HepG2 (cell line): ENCODE results near the gene ING5. TPM values are rescaled to one million over a fixed set of nuclear protein-coding genes. Genes with fewer than 3 reads are reported as not detected.

Source experiments
- ATAC-seq: fragments of 200-7000 bp; cut with Tn5 transposase; 3 replicates; pipeline ENCODE4 v1.9.1; 2020; ENCODE audit warnings: mild to moderate bottlenecking, moderate library complexity
- BruUV-seq: library from RNA; stranded (reverse); fragments of 400-500 nt; replicated peaks from 2 replicates; lab custom pipeline; 2021; lab: Mats Ljungman, UMichigan
- CTCF ChIA-PET: fragments of 300-600 bp; formaldehyde crosslinking; extraction: SDS; loops from one replicate; lab custom pipeline; 2021; ENCODE audit warnings: low total read pairs, inconsistent platforms, low intra/inter-chr PET ratio; lab: Yijun Ruan, JAX
- POLR2A ChIA-PET: fragments of 350-600 bp; sonication (Branson Sonifier 250); formaldehyde crosslinking; loops from one replicate; lab custom pipeline; 2020; ENCODE audit warnings: antibody characterized with exemption, inconsistent platforms; lab: Yijun Ruan, JAX
- DNase-seq: peaks from one replicate; pipeline ENCODE4 v3.0.0-alpha.2; 2015; ENCODE audit warnings: low spot score
- FAIRE-seq: peaks from 3 replicates; lab custom pipeline; 2011; peaks lifted over from hg19 to GRCh38; lab: Jason Lieb, UNC
- H2AFZ ChIP-seq: one replicate; pipeline ENCODE4 v1.6.1; 2011; ENCODE audit warnings: low read length, inconsistent platforms
- H3K27ac ChIP-seq: fragments of 300-600 bp; 3 replicates; pipeline ENCODE4 v1.8.0; 2011; ENCODE audit warnings: mixed run types, mild to moderate bottlenecking, mixed read lengths, low read length, inconsistent platforms; ENCODE audit not compliant: insufficient read depth; ENCODE audit errors: extremely low read length
- H3K27me3 ChIP-seq, 2 experiments: fragments of 200-600 bp in 1 of 2; 2 replicates in 1 of 2; 3 replicates in 1 of 2; pipeline versions ENCODE4 v1.6.0 to v1.8.0; 2011; ENCODE audit warnings: low read length in 2 of 2, mild to moderate bottlenecking in 2 of 2, moderate library complexity in 2 of 2, inconsistent platforms in 1 of 2; ENCODE audit not compliant: insufficient read depth in 2 of 2, control insufficient read depth in 1 of 2
- H3K36me3 ChIP-seq, 2 experiments: fragments of 200-600 bp in 1 of 2; replicated peaks in 1 of 2; 2 replicates in 1 of 2; 3 replicates in 1 of 2; pipeline versions ENCODE4 v1.5.1 to v1.8.0; 2011; ENCODE audit warnings: low read length in 2 of 2, inconsistent platforms in 1 of 2; ENCODE audit not compliant: insufficient read depth in 2 of 2, control insufficient read depth in 1 of 2
- H3K4me1 ChIP-seq: 2 replicates; pipeline ENCODE4 v1.5.1; 2012; ENCODE audit warnings: low read length, inconsistent platforms; ENCODE audit not compliant: insufficient read depth
- H3K4me2 ChIP-seq: 2 replicates; pipeline ENCODE4 v1.6.0; 2011; ENCODE audit warnings: low read depth, low read length, inconsistent platforms
- H3K4me3 ChIP-seq, 3 experiments: fragments of 200-600 bp in 1 of 3; sonication (generic), shearing (Covaris generic) in 1 of 3; replicated peaks in 1 of 3; 2 replicates each; pipeline ENCODE4 v1.5.1; 2011 to 2016; ENCODE audit warnings: low read length in 3 of 3, inconsistent platforms in 2 of 3, low read depth in 2 of 3, mild to moderate bottlenecking in 2 of 3, control low read depth in 1 of 3, mixed read lengths in 1 of 3; ENCODE audit not compliant: insufficient read depth in 1 of 3
- H3K79me2 ChIP-seq: one replicate; pipeline ENCODE4 v1.6.1; 2011; ENCODE audit warnings: low read length, inconsistent platforms; ENCODE audit not compliant: insufficient read depth
- H3K9ac ChIP-seq: 2 replicates; pipeline ENCODE4 v1.6.0; 2011; ENCODE audit warnings: mild to moderate bottlenecking, low read depth, low read length, inconsistent platforms; ENCODE audit not compliant: insufficient read depth
- H3K9me3 ChIP-seq: 2 replicates; pipeline ENCODE4 v1.5.1; 2012; ENCODE audit warnings: mild to moderate bottlenecking, low read length
- H4K20me1 ChIP-seq: 2 replicates; pipeline ENCODE4 v1.6.0; 2011; ENCODE audit warnings: inconsistent platforms, mild to moderate bottlenecking, low read length, moderate library complexity; ENCODE audit not compliant: insufficient read depth
- AGO1 ChIP-seq: fragments of 200-400 bp; formaldehyde crosslinking; IDR thresholded peaks from 2 replicates; pipeline ENCODE4 v1.6.1; 2017; ENCODE audit warnings: mild to moderate bottlenecking, low read depth, low read length, moderate library complexity; ENCODE audit not compliant: poor library complexity, severe bottlenecking
- AKAP8 ChIP-seq: sonication (generic); formaldehyde crosslinking; IDR thresholded peaks from 2 replicates; pipeline ENCODE4 v1.5.1; 2020; ENCODE audit warnings: mild to moderate bottlenecking, missing genetic modification reagents
- DNMT1 ChIP-seq: sonication (generic); formaldehyde crosslinking; IDR thresholded peaks from 2 replicates; pipeline ENCODE4 v1.5.1; 2020; ENCODE audit warnings: mild to moderate bottlenecking, missing genetic modification reagents
- DPF2 ChIP-seq: sonication (generic); formaldehyde crosslinking; IDR thresholded peaks from 2 replicates; pipeline ENCODE4 v1.4.0; 2020; ENCODE audit warnings: mild to moderate bottlenecking, low read depth, missing genetic modification reagents, borderline replicate concordance
- FOSL1 ChIP-seq: sonication (generic); formaldehyde crosslinking; IDR thresholded peaks from 2 replicates; pipeline ENCODE4 v1.9.0; 2021; ENCODE audit warnings: missing genetic modification reagents, borderline replicate concordance
- HNRNPL ChIP-seq: fragments of 200-400 bp; formaldehyde crosslinking; IDR thresholded peaks from 2 replicates; pipeline ENCODE4 v1.6.1; 2017; ENCODE audit warnings: mild to moderate bottlenecking, low read depth, low read length
- MAX ChIP-seq: IDR thresholded peaks from 2 replicates; pipeline ENCODE4 v1.6.1; 2012; ENCODE audit warnings: inconsistent platforms
- MNT ChIP-seq: fragments of 450-650 bp; IDR thresholded peaks from 2 replicates; pipeline ENCODE4 v1.6.1; 2016
- NRL ChIP-seq: sonication (generic); formaldehyde crosslinking; IDR thresholded peaks from 2 replicates; pipeline ENCODE4 v1.5.0; 2020; ENCODE audit warnings: missing genetic modification reagents, mild to moderate bottlenecking, moderate library complexity, borderline replicate concordance
- RBFOX2 ChIP-seq: fragments of 200-400 bp; formaldehyde crosslinking; IDR thresholded peaks from 2 replicates; pipeline ENCODE4 v1.6.1; 2017; ENCODE audit warnings: low read depth, mild to moderate bottlenecking, low read length
- TFE3 ChIP-seq: IDR thresholded peaks from 2 replicates; pipeline ENCODE4 v1.6.1; 2016
- ZBTB39 ChIP-seq: sonication (generic); formaldehyde crosslinking; IDR thresholded peaks from 2 replicates; pipeline ENCODE4 v1.5.0; 2020; ENCODE audit warnings: missing genetic modification reagents
- ZNF557 ChIP-seq: sonication (generic); formaldehyde crosslinking; IDR thresholded peaks from 2 replicates; pipeline ENCODE4 v1.4.0; 2020; ENCODE audit warnings: missing genetic modification reagents
- ZNF839 ChIP-seq: sonication (generic); formaldehyde crosslinking; IDR thresholded peaks from 2 replicates; pipeline ENCODE4 v1.4.0; 2020; ENCODE audit warnings: missing genetic modification reagents, mild to moderate bottlenecking, borderline replicate concordance
- ZNF883 ChIP-seq: sonication (generic); formaldehyde crosslinking; IDR thresholded peaks from 2 replicates; pipeline ENCODE4 v1.5.1; 2020; ENCODE audit warnings: mild to moderate bottlenecking, missing genetic modification reagents; ENCODE audit errors: not compliant biosample characterization
- ZXDC ChIP-seq: sonication (generic); formaldehyde crosslinking; IDR thresholded peaks from 2 replicates; pipeline ENCODE4 v1.5.0; 2020; ENCODE audit warnings: mild to moderate bottlenecking, missing genetic modification reagents
- WGBS: methylation state at CpG from one replicate; pipeline ENCODE4 v1.1.6; 2017; ENCODE audit warnings: low lambda C conversion rate; 5-methylcytosine and 5-hydroxymethylcytosine counted together
- in situ Hi-C: cut with HindIII; loops from 2 replicates; pipeline ENCODE4 v1.10.0; 2017; ENCODE audit warnings: low pct_unique_long_range_greater_than_20kb; ENCODE audit not compliant: extremely low pct_ligation_motif_present
- intact Hi-C: fragments of 100-400 bp; cut with micrococcal nuclease; formaldehyde crosslinking; loops from one replicate; pipeline ENCODE4 v1.10.0; 2022; ENCODE audit not compliant: unreplicated experiment
- polyA plus RNA-seq, 8 experiments: library from polyadenylated mRNA; depleted of rRNA in 3 of 8; stranded (reverse) in 7 of 8; unstranded in 1 of 8; fragments of >200 nt; fragmentation: Illumina TruSeq in 4 of 8; extraction: Trizol in 4 of 8; gene quantifications; 2 replicates each; pipeline versions ENCODE4 v1.2.1 to v1.2.3, GENCODE V29; 2011 to 2016; ENCODE audit warnings: low read depth in 4 of 8, missing spikeins in 1 of 8, mixed read lengths in 1 of 8; ENCODE audit not compliant: insufficient read depth in 1 of 8
- total RNA-seq, 5 experiments: library from RNA; depleted of rRNA; stranded (reverse); fragments of >200 nt; fragmentation: Illumina TruSeq; extraction: Trizol; gene quantifications; 2 replicates each; pipeline ENCODE4 v1.2.3, GENCODE V29; 2016; ENCODE audit warnings: low read depth in 1 of 5

The ING5 gene
- total and polyA plus RNA-seq, 2 of the 13 experiments (the other 11 are each of a cell fraction or from before 2014, with no cell fraction given) = 61.9 to 71.9 TPM

- Histone ChIP-seq H3K27ac (peak overlapping the region; percentile 52), H3K27me3 (no peaks in the 10 kb centered on the region; a peak in 1 of 5 replicates), H3K4me3 (no peak overlapping the region), H3K9ac (no peak overlapping the region), H4K20me1 (no peaks in the 10 kb centered on the region), H3K36me3 (no peaks in the 10 kb centered on the region; a peak in 1 of 5 replicates), H3K9me3 (no peaks in the 10 kb centered on the region), H3K79me2 (peaks cover 24% of the 10 kb centered on the region), H2AFZ (no peak overlapping the region), H3K4me2 (no peak overlapping the region), H3K4me1 (peaks cover 41% of the 10 kb centered on the region)
- WGBS = 95% methylated on average over 21 of the region's 29 CpGs
- ATAC-seq (no peak), DNase-seq (no peak), FAIRE-seq (no peak)
- POLR2A ChIA-PET = interaction anchor here (1.1 to 8.9 kb wide), 3 partner anchors 8 to 42 kb away, joined by 3 to 218 read pairs (median 5); partner anchors contain the start of genes D2HGDH and NEU4
- CTCF ChIA-PET = no interaction called here
- intact Hi-C loops = no loop called here
- in situ Hi-C loops = no loop called here
- no TSS peak for BruUV-seq
- 0 out of 2 replicates have a peak, but pooled peaks have one; percentile 45 for TF ChIP-seq ZXDC (CRISPR knock-in tag)
- TF ChIP-seq AKAP8 (CRISPR knock-in tag) = 0 out of 2 replicates have a peak, but pooled peaks have one; percentile 25
- TF ChIP-seq MNT = no peak
- no peak for TF ChIP-seq TFE3
- TF ChIP-seq AGO1 = peak; percentile 13
- 0 out of 2 replicates have a peak, but pooled peaks have one; percentile 33 for TF ChIP-seq DNMT1 (CRISPR knock-in tag)
- TF ChIP-seq ZBTB39 (CRISPR knock-in tag) = no peak
- TF ChIP-seq RBFOX2 = peak; percentile 24; the same call in 1 of the 2 replicates
- TF ChIP-seq ZNF839 (CRISPR knock-in tag) = no peak
- 0 out of 2 replicates have a peak, but pooled peaks have one; percentile 76 for TF ChIP-seq HNRNPL
- no peak for TF ChIP-seq DPF2
- TF ChIP-seq MAX = no peak
- no peak for TF ChIP-seq FOSL1 (CRISPR knock-in tag)
- no peak for TF ChIP-seq NRL
- TF ChIP-seq ZNF557 = no peak
- TF ChIP-seq ZNF883 = peak; percentile 23
Measured at GRCh38 chr2:241768251-241768711, 66.4 kb downstream of the ING5 start.
